BE2C (cell line): Measurements from ENCODE around the gene COL18A1.

Experiments
- DNase-seq: peaks from one replicate; pipeline ENCODE4 v3.0.0-alpha.2; 2020
- H3K27me3 ChIP-seq: fragments of 250-450 bp; sonication (Bioruptor Pico); 2 replicates; pipeline ENCODE4 v1.5.1; 2020; ENCODE audit warnings: mild to moderate bottlenecking
- H3K36me3 ChIP-seq: fragments of 250-450 bp; sonication (Bioruptor Pico); 2 replicates; pipeline ENCODE4 v1.5.1; 2020; ENCODE audit warnings: mild to moderate bottlenecking
- H3K4me1 ChIP-seq: fragments of 250-450 bp; sonication (Bioruptor Pico); 2 replicates; pipeline ENCODE4 v1.5.1; 2020
- H3K4me3 ChIP-seq: 2 replicates; pipeline ENCODE4 v1.5.1; 2011; ENCODE audit warnings: low read depth, low read length
- H3K9me3 ChIP-seq: fragments of 250-450 bp; sonication (Bioruptor Pico); 2 replicates; pipeline ENCODE4 v1.5.1; 2020
- TF ChIP-seq, protein P1 (sequence below): IDR thresholded peaks from 2 replicates; pipeline ENCODE4 v1.5.1; 2012; ENCODE audit warnings: mild to moderate bottlenecking, low read depth, low read length

The COL18A1 gene

DNA sequence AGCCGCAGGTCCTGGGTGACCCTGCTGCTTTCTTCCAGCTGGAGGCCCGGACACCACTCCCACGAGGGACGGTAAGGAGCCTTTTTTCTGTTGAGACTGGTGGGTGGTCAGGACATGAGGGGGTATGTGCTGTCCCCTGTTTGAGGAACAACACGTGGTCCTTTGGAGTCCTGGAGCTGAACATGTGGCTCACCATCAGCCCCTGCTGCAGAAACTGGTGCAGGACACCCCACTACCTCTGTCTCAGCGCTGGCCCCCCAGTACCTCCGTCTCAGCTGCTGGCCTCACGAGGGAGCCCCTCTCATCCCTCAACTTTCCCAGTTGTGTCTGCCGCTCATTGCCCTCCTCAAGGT, 102.5 kb downstream of the COL18A1 start:
- Histone ChIP-seq H3K36me3 (no peaks in the 10 kb centered on the region; the same call in none of the 2 replicates), H3K27me3 (peaks cover 37% of the 10 kb centered on the region), H3K9me3 (no peaks in the 10 kb centered on the region), H3K4me1 (no peaks in the 10 kb centered on the region), H3K4me3 (no peak overlapping the region)
- TF ChIP-seq, protein P1, sequence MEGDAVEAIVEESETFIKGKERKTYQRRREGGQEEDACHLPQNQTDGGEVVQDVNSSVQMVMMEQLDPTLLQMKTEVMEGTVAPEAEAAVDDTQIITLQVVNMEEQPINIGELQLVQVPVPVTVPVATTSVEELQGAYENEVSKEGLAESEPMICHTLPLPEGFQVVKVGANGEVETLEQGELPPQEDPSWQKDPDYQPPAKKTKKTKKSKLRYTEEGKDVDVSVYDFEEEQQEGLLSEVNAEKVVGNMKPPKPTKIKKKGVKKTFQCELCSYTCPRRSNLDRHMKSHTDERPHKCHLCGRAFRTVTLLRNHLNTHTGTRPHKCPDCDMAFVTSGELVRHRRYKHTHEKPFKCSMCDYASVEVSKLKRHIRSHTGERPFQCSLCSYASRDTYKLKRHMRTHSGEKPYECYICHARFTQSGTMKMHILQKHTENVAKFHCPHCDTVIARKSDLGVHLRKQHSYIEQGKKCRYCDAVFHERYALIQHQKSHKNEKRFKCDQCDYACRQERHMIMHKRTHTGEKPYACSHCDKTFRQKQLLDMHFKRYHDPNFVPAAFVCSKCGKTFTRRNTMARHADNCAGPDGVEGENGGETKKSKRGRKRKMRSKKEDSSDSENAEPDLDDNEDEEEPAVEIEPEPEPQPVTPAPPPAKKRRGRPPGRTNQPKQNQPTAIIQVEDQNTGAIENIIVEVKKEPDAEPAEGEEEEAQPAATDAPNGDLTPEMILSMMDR = no peak
- DNase-seq = peak; percentile 10

DNA sequence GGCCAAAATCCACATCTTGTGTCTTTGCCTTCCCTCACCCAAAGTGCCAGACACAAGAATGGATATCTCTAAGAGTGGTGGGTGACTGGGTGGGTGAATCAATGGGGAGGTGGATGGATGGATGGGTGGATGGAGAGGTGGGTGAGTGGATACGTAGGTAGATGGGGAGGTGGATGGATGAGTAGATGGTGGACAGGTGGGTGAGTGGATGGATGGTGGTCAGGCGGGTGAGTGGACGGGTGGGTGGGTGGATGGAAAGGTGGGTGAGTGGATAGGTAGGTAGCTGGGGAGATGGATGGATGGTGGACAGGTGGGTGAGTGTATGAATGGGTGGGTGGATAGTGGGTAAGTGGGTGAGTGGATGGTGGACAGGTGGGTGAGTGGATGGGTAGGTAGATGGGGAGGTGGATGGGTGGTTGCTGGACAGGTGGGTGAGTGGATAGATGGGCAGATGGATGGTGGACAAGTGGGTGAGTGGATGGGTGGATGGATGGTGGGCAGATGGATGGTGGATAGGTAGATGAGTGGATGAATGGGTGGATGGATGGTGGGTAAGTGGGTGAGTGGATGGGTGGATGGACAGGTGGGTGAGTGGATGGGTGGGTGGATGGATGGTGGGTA, 103.0 kb downstream of the COL18A1 start:
- H3K27me3 ChIP-seq = peaks cover 37% of the 10 kb centered on the region

DNA sequence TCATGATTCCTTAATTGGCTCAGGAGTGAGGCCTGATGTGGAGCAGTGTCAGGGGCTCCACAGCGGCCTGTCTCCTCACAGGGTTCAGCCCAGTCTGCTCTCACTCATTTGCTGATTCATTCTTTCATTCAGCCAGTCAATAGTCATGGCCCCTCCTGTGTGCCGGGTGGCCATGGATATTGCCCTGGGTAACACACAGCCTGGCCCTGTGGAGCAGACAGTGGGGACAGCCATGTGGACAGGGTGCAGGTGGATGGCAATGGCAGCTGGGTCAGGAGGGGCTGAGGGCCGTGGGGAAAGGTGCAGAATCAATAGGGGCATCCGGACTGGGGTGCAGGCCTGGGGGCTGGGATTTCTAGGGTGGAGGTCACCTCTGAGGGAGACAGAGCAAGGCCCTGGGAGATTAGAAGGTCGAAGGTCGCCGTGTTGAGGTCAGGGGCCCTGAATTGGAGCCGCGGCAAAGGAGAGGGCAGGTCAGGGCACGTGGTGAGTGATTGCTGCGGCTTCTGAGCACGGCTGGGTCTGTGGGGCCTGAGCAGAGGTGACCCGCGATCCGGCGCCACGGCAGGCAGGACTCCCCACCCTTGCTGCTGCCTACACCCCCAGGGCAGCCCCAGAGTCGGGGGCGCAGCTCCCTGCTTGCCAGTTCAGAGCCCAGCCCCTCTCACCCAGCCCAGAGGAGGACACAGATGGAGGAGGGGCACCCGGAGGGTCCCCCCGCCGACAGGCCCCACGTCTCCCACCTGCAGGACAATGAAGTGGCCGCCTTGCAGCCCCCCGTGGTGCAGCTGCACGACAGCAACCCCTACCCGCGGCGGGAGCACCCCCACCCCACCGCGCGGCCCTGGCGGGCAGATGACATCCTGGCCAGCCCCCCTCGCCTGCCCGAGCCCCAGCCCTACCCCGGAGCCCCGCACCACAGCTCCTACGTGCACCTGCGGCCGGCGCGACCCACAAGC, 103.9 kb downstream of the COL18A1 start:
- H3K9me3 ChIP-seq = no peaks in the 10 kb centered on the region
- no peak overlapping the region for H3K4me3 ChIP-seq
- TF ChIP-seq, protein P1 = no peak
- DNase-seq = peak; percentile 24
- no peaks in the 10 kb centered on the region for H3K4me1 ChIP-seq
- peaks cover 35% of the 10 kb centered on the region for H3K27me3 ChIP-seq
- H3K36me3 ChIP-seq = peaks cover 7% of the 10 kb centered on the region

More for the DNA sequence above, 103.0 kb downstream of the COL18A1 start:
- H3K36me3 ChIP-seq = peaks cover under 1% of the 10 kb centered on the region
- TF ChIP-seq, protein P1 = no peak
- DNase-seq = peak; percentile 5
- H3K4me3 ChIP-seq = no peak overlapping the region
- no peaks in the 10 kb centered on the region for H3K4me1 ChIP-seq
- H3K9me3 ChIP-seq = no peaks in the 10 kb centered on the region

DNA sequence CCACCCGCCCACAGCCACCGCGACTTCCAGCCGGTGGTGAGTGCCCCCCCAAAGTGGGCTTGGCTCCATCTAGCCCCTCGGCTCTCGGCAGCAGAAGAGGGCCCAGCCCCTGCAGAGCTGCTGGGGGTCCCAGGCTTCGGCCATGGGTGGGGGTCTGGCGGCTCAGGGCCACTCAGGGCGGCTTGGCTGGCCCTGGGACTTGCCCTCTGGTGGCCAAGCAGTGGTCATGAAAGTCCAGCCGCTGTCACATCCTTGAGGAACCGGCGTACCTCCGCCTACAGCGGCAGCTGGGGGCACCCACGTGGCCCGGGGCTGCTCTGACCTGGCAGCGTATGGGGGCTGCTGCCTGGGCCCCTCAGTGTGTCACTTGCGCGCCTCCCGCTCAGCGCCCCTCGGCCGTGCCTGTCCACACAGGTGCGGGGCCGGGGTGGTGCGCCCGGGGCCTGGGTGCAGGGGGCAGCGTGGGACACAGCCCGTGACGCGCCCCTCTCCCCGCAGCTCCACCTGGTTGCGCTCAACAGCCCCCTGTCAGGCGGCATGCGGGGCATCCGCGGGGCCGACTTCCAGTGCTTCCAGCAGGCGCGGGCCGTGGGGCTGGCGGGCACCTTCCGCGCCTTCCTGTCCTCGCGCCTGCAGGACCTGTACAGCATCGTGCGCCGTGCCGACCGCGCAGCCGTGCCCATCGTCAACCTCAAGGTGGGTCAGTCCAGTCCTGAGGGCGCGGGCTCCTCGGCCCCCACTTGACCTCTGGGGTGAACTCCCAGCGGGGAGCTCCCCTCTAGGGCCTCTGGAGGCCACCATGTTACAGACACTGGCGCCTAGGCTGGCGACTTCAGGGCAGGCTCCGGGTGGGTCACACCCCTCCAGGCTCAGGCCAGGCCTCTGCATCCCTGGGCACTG, 104.9 kb downstream of the COL18A1 start:
- Histone ChIP-seq H3K27me3 (peaks cover 26% of the 10 kb centered on the region), H3K36me3 (peaks cover 17% of the 10 kb centered on the region), H3K9me3 (no peaks in the 10 kb centered on the region), H3K4me3 (no peak overlapping the region), H3K4me1 (no peaks in the 10 kb centered on the region)
- DNase-seq = peak; percentile 33
- TF ChIP-seq, protein P1 = peak; percentile 26

DNA sequence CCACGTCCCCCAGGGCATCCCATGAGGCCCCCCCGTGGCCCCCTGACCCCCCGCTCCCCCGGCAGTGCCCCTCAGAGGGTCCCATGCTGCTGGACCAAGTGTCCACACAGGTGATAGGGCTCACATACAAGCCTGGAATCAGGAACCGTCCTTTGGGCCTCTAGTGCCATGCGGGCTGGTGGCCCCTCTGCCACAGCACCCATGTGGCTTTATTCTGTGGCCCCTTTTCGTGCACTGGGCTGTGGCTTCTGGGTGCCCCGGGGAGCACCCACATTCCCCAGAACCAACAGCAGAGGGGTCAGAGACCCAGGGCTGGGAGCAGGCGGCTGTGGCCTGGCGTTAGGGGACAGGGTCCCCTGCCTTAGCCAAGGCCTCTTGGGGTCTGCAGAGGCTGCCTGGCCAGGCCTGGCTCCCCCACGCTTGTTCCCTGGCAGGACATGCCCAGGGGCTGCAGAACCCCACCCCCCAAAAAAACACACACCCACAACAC, 105.5 kb downstream of the COL18A1 start:
- peaks cover 22% of the 10 kb centered on the region for H3K36me3 ChIP-seq
- no peaks in the 10 kb centered on the region for H3K9me3 ChIP-seq
- DNase-seq = peak; percentile 7
- no peak overlapping the region for H3K4me3 ChIP-seq
- peaks cover 19% of the 10 kb centered on the region for H3K27me3 ChIP-seq
- TF ChIP-seq, protein P1 = no peak
- H3K4me1 ChIP-seq = no peaks in the 10 kb centered on the region
